Measurements from ENCODE around the gene PRM3.

PRM3 gene

GRCh38 chr16:11242658-11243057 lies 30.8 kb downstream of the PRM3 start:
- DNase-seq (ENCODE audit: low spot score): no peak

- no peak for DNase-seq (ENCODE audit: low spot score)
These were observed 31.8 kb downstream of the PRM3 start for GRCh38 chr16:11241480-11242204.

GRCh38 chr16:11240636-11241473 lies 32.6 kb downstream of the PRM3 start:
- no peak for DNase-seq (ENCODE audit: low spot score)

GRCh38 chr16:11239644-11240632 lies 33.5 kb downstream of the PRM3 start:
- DNase-seq (ENCODE audit: low spot score): no peak

- no peak for DNase-seq (ENCODE audit: low spot score)
These were observed 34.9 kb downstream of the PRM3 start for GRCh38 chr16:11238272-11239202.

- DNase-seq (ENCODE audit: low spot score): no peak
These were observed 36.8 kb downstream of the PRM3 start for GRCh38 chr16:11236461-11237254.

- DNase-seq (ENCODE audit: low spot score): no peak
These were observed 37.8 kb downstream of the PRM3 start for GRCh38 chr16:11235703-11235991.

GRCh38 chr16:11234884-11235702 lies 38.3 kb downstream of the PRM3 start:
- DNase-seq (ENCODE audit: low spot score): no peak

- DNase-seq (ENCODE audit: low spot score): no peak
These were observed 39.6 kb downstream of the PRM3 start for GRCh38 chr16:11233727-11234376.

GRCh38 chr16:11232852-11233726 lies 40.3 kb downstream of the PRM3 start:
- no peak for DNase-seq (ENCODE audit: low spot score)

- DNase-seq (ENCODE audit: low spot score): no peak
These were observed 41.1 kb downstream of the PRM3 start for GRCh38 chr16:11232302-11232851.

GRCh38 chr16:11231367-11231970 lies 42.0 kb downstream of the PRM3 start:
- no peak for DNase-seq (ENCODE audit: low spot score)

GRCh38 chr16:11229906-11230305 lies 43.5 kb downstream of the PRM3 start:
- DNase-seq (ENCODE audit: low spot score): no peak

GRCh38 chr16:11229432-11229831 lies 44.0 kb downstream of the PRM3 start:
- no peak for DNase-seq (ENCODE audit: low spot score)

GRCh38 chr16:11225677-11226549 lies 47.5 kb downstream of the PRM3 start:
- no peak for DNase-seq (ENCODE audit: low spot score)

All from hematopoietic multipotent progenitor cell treated with erythropoietin and hydrocortisone succinate and interleukin-3 and kit ligand, for 17 days (in vitro differentiated cells).